ENCODE data around the gene ROPN1L.

The ROPN1L gene

DNA sequence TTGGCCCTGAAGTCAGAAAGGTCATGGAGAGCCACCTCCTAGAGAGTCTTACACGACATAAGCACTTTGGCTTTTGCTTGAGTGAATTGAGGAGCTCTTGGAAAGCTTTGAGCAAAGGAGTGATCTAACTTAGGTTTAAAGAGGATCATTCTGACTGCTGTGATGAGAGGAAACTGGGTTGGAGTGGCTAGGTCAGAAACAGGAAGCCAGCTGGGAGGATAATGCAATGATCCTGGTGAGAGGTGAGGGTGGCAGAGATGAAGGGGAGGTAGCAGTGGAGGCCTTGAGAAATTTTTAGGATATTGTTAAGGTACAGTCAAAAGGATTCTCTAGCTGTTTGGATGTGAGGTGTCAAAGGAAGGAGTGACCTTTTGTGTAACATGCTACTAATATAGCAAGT lies 32.2 kb upstream of the ROPN1L start:
- H3K27me3 ChIP-seq (ENCODE audit: insufficient read depth, low read length) = no peaks in the 10 kb centered on the region
- H3K27ac ChIP-seq (ENCODE audit: low read depth, low read length) = no peak overlapping the region
- no peaks in the 10 kb centered on the region for H3K79me2 ChIP-seq (ENCODE audit: control insufficient read depth, insufficient read depth, low read length, unreplicated experiment)
- peaks cover 37% of the 10 kb centered on the region for H3K36me3 ChIP-seq (ENCODE audit: insufficient read depth, low read length)
- H3K4me1 ChIP-seq (ENCODE audit: control insufficient read depth, insufficient read depth, low read length, unreplicated experiment) = no peaks in the 10 kb centered on the region
- no peak overlapping the region for H2AFZ ChIP-seq (ENCODE audit: low read length, unreplicated experiment)
- no peak overlapping the region for H3K4me3 ChIP-seq (ENCODE audit: low read depth, low read length)

DNA sequence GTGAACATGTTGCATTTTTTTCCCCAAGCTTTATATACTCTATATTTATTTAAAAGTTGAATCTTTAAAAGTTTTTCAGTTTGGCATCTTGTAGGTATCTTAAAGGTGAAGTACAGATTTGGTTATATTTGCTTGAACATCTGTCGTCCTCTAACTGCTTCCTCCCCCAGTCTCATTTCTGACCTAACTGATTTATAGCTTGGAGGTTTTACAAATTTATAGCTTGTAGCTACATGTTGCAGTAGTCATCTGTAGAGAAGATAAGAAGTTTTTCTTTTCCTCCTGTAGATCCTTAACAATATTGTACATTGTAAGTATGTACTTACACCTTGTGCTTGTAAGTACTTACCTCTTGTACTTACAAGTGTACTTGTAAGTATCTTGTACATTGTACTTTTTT lies 31.0 kb upstream of the ROPN1L start:
- H3K27ac ChIP-seq (ENCODE audit: low read depth, low read length) = no peak overlapping the region

DNA sequence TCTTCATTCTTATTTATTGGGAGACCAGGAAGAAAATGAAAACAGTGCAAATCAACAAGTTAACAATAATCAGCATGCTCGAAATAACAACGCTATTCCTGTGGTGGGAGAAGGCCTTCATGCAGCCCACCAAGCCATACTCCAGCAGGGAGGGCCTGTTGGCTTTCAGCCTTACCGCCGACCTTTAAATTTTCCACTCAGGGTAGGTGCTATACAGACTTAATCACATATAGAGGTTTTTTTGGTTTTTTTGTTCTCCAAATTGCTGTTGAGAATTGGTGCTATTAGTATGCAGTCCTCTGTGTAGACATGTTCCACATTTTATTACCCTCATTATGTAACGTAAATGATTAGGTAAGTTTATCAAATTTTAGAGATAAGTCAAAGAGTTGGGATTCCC lies 30.3 kb upstream of the ROPN1L start:
- Histone ChIP-seq H2AFZ (ENCODE audit: low read length, unreplicated experiment) (no peak overlapping the region), H3K79me2 (ENCODE audit: control insufficient read depth, insufficient read depth, low read length, unreplicated experiment) (no peaks in the 10 kb centered on the region), H3K27ac (ENCODE audit: low read depth, low read length) (no peak overlapping the region), H3K4me1 (ENCODE audit: control insufficient read depth, insufficient read depth, low read length, unreplicated experiment) (no peaks in the 10 kb centered on the region), H3K27me3 (ENCODE audit: insufficient read depth, low read length) (no peaks in the 10 kb centered on the region), H3K36me3 (ENCODE audit: insufficient read depth, low read length) (peaks cover 39% of the 10 kb centered on the region), H3K4me3 (ENCODE audit: low read depth, low read length) (no peak overlapping the region)

More for the DNA sequence above, 31.0 kb upstream of the ROPN1L start:
- Histone ChIP-seq H3K36me3 (ENCODE audit: insufficient read depth, low read length) (peaks cover 39% of the 10 kb centered on the region), H3K4me1 (ENCODE audit: control insufficient read depth, insufficient read depth, low read length, unreplicated experiment) (no peaks in the 10 kb centered on the region), H3K27me3 (ENCODE audit: insufficient read depth, low read length) (no peaks in the 10 kb centered on the region), H3K79me2 (ENCODE audit: control insufficient read depth, insufficient read depth, low read length, unreplicated experiment) (no peaks in the 10 kb centered on the region), H2AFZ (ENCODE audit: low read length, unreplicated experiment) (no peak overlapping the region), H3K4me3 (ENCODE audit: low read depth, low read length) (no peak overlapping the region)

DNA sequence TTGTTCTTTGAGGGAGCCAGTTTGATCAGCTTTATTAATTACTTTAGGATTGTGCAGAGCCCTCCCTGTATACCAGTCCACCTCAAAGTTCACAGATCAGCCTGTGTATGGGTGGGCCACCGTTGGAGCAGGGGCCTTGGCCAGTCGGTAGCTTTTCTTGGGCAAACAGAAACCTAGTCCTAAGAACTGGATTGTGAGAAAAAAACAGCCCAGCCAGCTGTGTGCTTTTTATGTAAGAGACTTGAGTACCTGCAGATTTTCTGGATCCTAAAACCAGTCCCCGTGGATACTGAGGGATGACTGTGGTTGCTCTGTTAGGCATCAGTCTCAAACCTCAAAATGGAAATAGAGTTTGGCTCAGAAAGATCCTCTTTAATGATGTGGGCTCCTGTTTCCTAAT lies 24.8 kb upstream of the ROPN1L start:
- H3K4me1 ChIP-seq (ENCODE audit: control insufficient read depth, insufficient read depth, low read length, unreplicated experiment) = peaks cover 20% of the 10 kb centered on the region
- H3K36me3 ChIP-seq (ENCODE audit: insufficient read depth, low read length) = peaks cover 55% of the 10 kb centered on the region
- no peaks in the 10 kb centered on the region for H3K79me2 ChIP-seq (ENCODE audit: control insufficient read depth, insufficient read depth, low read length, unreplicated experiment)
- no peak overlapping the region for H3K4me3 ChIP-seq (ENCODE audit: low read depth, low read length)
- no peak overlapping the region for H3K27ac ChIP-seq (ENCODE audit: low read depth, low read length)
- no peak overlapping the region for H2AFZ ChIP-seq (ENCODE audit: low read length, unreplicated experiment)
- no peaks in the 10 kb centered on the region for H3K27me3 ChIP-seq (ENCODE audit: insufficient read depth, low read length)

DNA sequence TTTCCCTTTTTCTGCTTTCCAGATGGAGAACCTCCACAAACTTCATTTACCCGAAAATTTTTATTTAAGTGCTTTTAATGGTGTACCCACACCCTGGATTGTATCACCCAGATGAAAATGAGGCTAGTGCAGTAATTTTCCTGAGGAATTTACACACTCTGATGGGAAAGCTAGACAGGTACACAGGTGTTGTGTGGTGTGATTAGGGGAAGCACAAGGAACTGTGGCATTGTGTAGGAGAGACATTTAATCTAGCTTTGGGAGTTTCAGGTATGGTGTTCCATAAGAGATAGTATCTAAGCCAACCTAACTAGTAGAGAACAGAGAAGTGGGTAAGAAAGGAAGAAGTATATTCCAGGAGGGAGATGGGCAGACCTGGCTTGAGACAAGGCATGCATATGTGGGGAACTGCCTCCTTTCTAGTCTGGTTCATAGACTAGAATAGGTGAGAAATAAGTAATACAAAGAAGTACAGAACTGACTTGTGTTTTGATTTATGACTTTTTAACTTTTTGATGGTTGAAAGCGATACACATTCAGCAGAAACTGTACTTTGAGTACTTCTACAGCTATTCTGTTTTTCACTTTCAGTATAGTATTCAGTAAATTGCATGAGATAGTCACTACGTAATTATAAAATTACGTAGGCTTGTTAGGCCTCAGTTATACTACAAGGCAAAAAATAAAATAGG lies 22.9 kb upstream of the ROPN1L start:
- Histone ChIP-seq H3K27me3 (ENCODE audit: insufficient read depth, low read length) (no peaks in the 10 kb centered on the region), H2AFZ (ENCODE audit: low read length, unreplicated experiment) (no peak overlapping the region), H3K36me3 (ENCODE audit: insufficient read depth, low read length) (peaks cover 57% of the 10 kb centered on the region), H3K79me2 (ENCODE audit: control insufficient read depth, insufficient read depth, low read length, unreplicated experiment) (no peaks in the 10 kb centered on the region), H3K4me1 (ENCODE audit: control insufficient read depth, insufficient read depth, low read length, unreplicated experiment) (peaks cover 20% of the 10 kb centered on the region), H3K27ac (ENCODE audit: low read depth, low read length) (no peak overlapping the region), H3K4me3 (ENCODE audit: low read depth, low read length) (no peak overlapping the region)

DNA sequence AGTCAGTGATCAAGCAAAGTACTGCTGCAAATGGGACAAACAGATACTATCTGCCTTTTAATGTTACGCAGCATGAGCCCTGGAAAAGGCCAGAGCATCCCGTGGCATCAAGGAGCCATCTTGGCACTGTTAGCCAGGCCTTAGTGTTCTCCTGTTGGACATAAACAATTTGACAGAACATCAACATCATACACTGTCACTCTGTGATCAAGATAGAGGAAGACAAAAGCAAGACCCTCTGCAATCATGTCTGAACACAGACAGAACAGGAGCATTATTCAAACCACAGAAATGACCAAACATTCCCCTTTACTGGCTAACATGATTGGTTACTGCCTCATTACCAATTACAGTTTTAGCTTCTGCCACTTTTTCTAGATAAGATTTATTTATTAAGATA lies 21.2 kb upstream of the ROPN1L start:
- peak overlapping the region; percentile 78 for H3K27ac ChIP-seq (ENCODE audit: low read depth, low read length)
- no peaks in the 10 kb centered on the region for H3K27me3 ChIP-seq (ENCODE audit: insufficient read depth, low read length)
- no peaks in the 10 kb centered on the region for H3K79me2 ChIP-seq (ENCODE audit: control insufficient read depth, insufficient read depth, low read length, unreplicated experiment)
- peaks cover 20% of the 10 kb centered on the region for H3K4me1 ChIP-seq (ENCODE audit: control insufficient read depth, insufficient read depth, low read length, unreplicated experiment)
- peaks cover 49% of the 10 kb centered on the region for H3K36me3 ChIP-seq (ENCODE audit: insufficient read depth, low read length)
- H2AFZ ChIP-seq (ENCODE audit: low read length, unreplicated experiment) = no peak overlapping the region
- H3K4me3 ChIP-seq (ENCODE audit: low read depth, low read length) = no peak overlapping the region

DNA sequence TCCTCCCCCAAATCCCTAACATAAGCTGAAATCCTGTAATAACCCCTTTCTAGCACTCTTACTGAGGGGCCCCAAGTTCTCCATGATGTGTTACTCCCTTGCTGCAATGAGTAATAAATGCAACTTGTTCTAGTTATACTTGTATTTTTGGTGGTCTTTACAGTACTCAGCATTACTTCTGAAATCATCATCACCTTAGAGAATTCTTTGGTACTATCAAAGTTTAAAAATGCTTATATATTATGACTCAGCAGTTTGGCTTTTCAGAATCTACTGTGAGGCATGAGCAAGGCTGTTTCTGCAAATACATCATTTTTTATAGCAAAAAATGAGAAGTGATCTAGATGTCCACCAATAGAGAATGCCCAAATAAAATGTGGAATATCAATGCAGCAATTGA lies 20.7 kb upstream of the ROPN1L start:
- Histone ChIP-seq H3K4me3 (ENCODE audit: low read depth, low read length) (no peak overlapping the region), H3K79me2 (ENCODE audit: control insufficient read depth, insufficient read depth, low read length, unreplicated experiment) (no peaks in the 10 kb centered on the region), H3K36me3 (ENCODE audit: insufficient read depth, low read length) (peaks cover 51% of the 10 kb centered on the region), H3K27ac (ENCODE audit: low read depth, low read length) (peak overlapping the region; percentile 78), H3K4me1 (ENCODE audit: control insufficient read depth, insufficient read depth, low read length, unreplicated experiment) (peaks cover 20% of the 10 kb centered on the region), H2AFZ (ENCODE audit: low read length, unreplicated experiment) (no peak overlapping the region), H3K27me3 (ENCODE audit: insufficient read depth, low read length) (no peaks in the 10 kb centered on the region)

DNA sequence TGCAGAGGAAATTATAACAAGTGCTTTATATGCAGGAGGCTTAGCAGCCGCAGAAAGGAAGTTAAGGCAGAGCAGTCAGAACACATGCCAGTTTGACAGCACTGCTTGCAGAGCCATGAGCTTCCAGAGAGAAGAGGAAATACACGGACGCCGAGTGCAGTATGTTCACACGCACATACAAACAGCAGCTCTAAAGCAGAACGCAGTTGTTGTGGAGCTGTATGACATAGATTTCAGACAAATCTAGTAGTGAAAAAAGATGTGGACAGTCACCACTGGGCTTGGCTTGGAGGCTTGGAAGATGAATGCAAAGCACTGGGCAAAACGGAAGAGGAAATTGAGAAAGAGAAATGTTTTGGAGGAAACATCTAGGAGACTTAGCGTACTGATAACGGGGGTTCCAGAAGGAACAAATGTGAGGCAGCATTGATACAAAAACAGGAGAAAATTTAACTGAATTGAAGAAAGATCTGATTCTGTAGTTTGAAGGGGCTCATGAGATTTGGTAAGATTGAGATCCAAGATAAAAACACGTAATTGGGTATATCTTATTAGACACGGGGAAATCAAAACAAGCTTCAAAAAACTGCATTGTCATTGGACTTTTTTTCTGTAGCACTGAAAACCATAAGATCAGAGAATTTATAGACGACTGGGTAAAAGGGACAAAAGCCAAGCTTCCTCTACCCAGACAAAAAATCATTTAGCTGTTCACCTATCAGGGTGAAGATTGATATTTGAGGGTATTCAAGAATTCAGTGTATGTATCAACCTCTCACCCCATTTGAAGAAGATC lies 19.6 kb upstream of the ROPN1L start:
- Histone ChIP-seq H3K36me3 (ENCODE audit: insufficient read depth, low read length) (peaks cover 56% of the 10 kb centered on the region), H3K27me3 (ENCODE audit: insufficient read depth, low read length) (no peaks in the 10 kb centered on the region), H2AFZ (ENCODE audit: low read length, unreplicated experiment) (no peak overlapping the region), H3K27ac (ENCODE audit: low read depth, low read length) (no peak overlapping the region; the same call in 1 of the 2 replicates), H3K4me1 (ENCODE audit: control insufficient read depth, insufficient read depth, low read length, unreplicated experiment) (peaks cover 20% of the 10 kb centered on the region), H3K79me2 (ENCODE audit: control insufficient read depth, insufficient read depth, low read length, unreplicated experiment) (no peaks in the 10 kb centered on the region), H3K4me3 (ENCODE audit: low read depth, low read length) (no peak overlapping the region)

DNA sequence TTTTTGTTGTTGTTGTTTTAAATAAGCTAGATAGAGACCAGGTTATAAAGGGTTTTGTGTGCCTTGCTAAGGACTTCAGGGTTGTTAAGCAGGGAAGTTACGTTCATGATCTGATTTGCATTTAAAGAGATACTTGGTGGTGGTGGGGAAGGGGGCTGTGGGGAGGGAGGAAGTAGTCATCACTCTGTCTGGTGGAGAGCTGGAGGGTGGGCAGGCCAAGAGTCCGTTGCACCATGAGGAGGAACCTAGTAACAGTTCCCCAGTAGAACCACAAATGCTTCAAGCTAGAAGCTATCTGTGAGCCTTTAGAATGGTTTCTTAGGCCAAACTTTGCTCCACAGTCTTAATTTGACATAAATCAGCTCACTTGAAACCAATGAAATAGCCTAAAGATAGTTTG lies 18.7 kb upstream of the ROPN1L start:
- H3K27me3 ChIP-seq (ENCODE audit: insufficient read depth, low read length) = no peaks in the 10 kb centered on the region
- no peaks in the 10 kb centered on the region for H3K79me2 ChIP-seq (ENCODE audit: control insufficient read depth, insufficient read depth, low read length, unreplicated experiment)
- H3K4me1 ChIP-seq (ENCODE audit: control insufficient read depth, insufficient read depth, low read length, unreplicated experiment) = peaks cover 20% of the 10 kb centered on the region
- peaks cover 49% of the 10 kb centered on the region for H3K36me3 ChIP-seq (ENCODE audit: insufficient read depth, low read length)
- no peak overlapping the region for H3K27ac ChIP-seq (ENCODE audit: low read depth, low read length)
- H3K4me3 ChIP-seq (ENCODE audit: low read depth, low read length) = no peak overlapping the region
- H2AFZ ChIP-seq (ENCODE audit: low read length, unreplicated experiment) = no peak overlapping the region

DNA sequence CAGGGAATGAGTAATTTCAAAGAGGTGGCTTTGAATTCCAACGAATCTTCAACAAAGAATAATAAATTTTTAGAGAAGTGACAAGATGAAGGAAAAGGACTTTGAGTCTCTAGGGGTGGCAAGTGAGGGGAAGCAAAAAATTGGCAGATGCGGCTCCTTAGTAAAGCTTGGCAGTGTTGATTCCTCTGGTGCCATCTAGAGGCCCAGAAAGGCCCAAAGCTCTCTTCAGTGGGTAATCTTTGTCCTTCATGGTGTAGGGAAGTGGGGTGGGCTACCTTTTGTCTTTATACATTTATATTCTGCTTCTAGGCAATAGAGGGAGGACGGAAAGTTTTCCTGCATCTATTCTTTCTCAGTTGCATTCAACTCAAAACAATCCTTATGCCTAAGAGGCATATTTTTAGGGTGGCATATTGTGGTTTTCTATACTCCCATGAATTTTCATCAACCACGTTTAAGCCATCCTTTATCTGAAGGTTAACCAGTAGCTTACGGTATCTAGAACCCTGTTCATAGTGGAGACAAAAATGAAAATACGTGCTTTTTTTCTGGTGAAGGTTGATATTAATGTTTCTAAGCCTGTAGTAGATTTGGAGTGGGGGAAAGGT lies 17.5 kb upstream of the ROPN1L start:
- Histone ChIP-seq H2AFZ (ENCODE audit: low read length, unreplicated experiment) (no peak overlapping the region), H3K4me1 (ENCODE audit: control insufficient read depth, insufficient read depth, low read length, unreplicated experiment) (peaks cover 20% of the 10 kb centered on the region), H3K27ac (ENCODE audit: low read depth, low read length) (no peak overlapping the region), H3K36me3 (ENCODE audit: insufficient read depth, low read length) (peaks cover 43% of the 10 kb centered on the region), H3K27me3 (ENCODE audit: insufficient read depth, low read length) (no peaks in the 10 kb centered on the region), H3K4me3 (ENCODE audit: low read depth, low read length) (no peak overlapping the region), H3K79me2 (ENCODE audit: control insufficient read depth, insufficient read depth, low read length, unreplicated experiment) (no peaks in the 10 kb centered on the region)
